DLD1 (cell line): ENCODE results near the gene NFYC.

ENCODE experiments used
- in situ Hi-C: cut with HindIII; loops from 2 replicates; pipeline ENCODE4 v1.10.0; 2017; ENCODE audit warnings: low sequenced_read_pairs

NFYC gene

GRCh38 chr1:40756523-40756922, 65.0 kb downstream of the NFYC start:
- in situ Hi-C loops = no loop called here

- in situ Hi-C loops = no loop called here
Observed at GRCh38 chr1:40757084-40757483, 65.6 kb downstream of the NFYC start.

- in situ Hi-C loops = no loop called here
Observed at GRCh38 chr1:40758004-40758403, 66.5 kb downstream of the NFYC start.

- in situ Hi-C loops = no loop called here
Observed at GRCh38 chr1:40758578-40759343, 67.3 kb downstream of the NFYC start.

- in situ Hi-C loops = no loop called here
Observed at GRCh38 chr1:40760984-40761383, 69.5 kb downstream of the NFYC start.

- in situ Hi-C loops = no loop called here
Observed at GRCh38 chr1:40762144-40762923, 70.8 kb downstream of the NFYC start.

- in situ Hi-C loops = no loop called here
Observed at GRCh38 chr1:40763742-40764532, 72.4 kb downstream of the NFYC start.

- in situ Hi-C loops = no loop called here
Observed at GRCh38 chr1:40764981-40765380, 73.5 kb downstream of the NFYC start.

GRCh38 chr1:40766017-40766416, 74.5 kb downstream of the NFYC start:
- in situ Hi-C loops = no loop called here

GRCh38 chr1:40766560-40766959, 75.1 kb downstream of the NFYC start:
- in situ Hi-C loops = no loop called here

- in situ Hi-C loops = no loop called here
Observed at GRCh38 chr1:40768146-40768990, 76.9 kb downstream of the NFYC start.

GRCh38 chr1:40769815-40770214, 78.3 kb downstream of the NFYC start:
- in situ Hi-C loops = no loop called here

GRCh38 chr1:40770296-40771070, 79.0 kb downstream of the NFYC start:
- in situ Hi-C loops = no loop called here

GRCh38 chr1:40772146-40772955, 80.8 kb downstream of the NFYC start:
- in situ Hi-C loops = no loop called here

- in situ Hi-C loops = no loop called here
Observed at GRCh38 chr1:40773748-40774265, 82.3 kb downstream of the NFYC start.

- in situ Hi-C loops = no loop called here
Observed at GRCh38 chr1:40774266-40774998, 82.9 kb downstream of the NFYC start.

GRCh38 chr1:40776236-40777072, 85.0 kb downstream of the NFYC start:
- in situ Hi-C loops = no loop called here
